Measurements from ENCODE around the gene OSCAR.

DNA sequence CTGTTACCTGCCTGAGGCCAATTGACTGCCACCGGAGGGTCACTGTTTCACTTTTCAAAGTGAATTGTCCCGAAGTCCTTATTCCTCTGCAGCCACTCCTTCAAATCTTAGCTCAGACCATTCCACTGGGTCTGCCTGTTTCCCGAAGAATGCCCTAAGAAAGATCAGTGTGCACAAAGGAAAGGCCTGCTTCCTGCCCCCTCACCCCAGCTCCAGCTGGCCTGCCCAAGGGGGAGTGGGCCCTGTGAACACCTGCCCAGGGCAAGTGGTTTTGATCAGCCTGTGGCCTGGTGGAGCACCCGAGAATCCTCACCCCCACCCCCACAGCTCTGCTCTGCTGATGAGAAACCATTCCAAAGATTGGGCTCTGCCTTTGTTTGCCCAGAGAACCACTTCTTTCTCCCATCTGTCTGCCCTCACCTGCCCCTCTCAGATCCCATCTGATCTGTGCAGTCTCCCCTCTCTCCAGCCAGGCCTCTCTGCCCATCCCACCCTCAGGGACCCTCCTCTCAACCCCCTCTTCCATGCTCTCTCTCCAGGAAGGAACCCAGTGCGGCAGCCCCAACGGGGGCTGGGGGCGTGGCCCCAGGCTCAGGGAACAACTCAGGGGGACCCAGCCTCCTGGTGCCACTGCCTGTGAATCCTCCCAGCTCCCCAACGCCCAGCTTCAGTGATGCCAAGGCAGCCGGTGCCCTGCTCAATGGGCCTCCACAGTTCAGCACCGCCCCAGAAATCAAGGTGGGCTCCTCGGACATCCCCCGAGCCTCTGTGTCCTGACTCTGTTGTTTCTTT is 48.6 kb upstream of the OSCAR start:
- TF ChIP-seq POLR2A (IDR thresholded peaks at IDR 0.05; ENCODE audit: low read length) (no peak), GATA1 (IDR thresholded peaks at IDR 0.05; ENCODE audit: low read depth, low read length) (no peak)

All from erythroblast (primary cell).